GM12878 (cell line): Measurements from ENCODE around the gene VASH1.
A peak's percentile ranks its signal among the peaks of the same experiment; 100 is the strongest.

Experiments
- BHLHE40 ChIP-seq, 2 experiments: fragments of 450-650 bp in 1 of 2; IDR thresholded peaks; 2 replicates each; pipeline ENCODE4 v1.6.1; 2011 to 2017; ENCODE audit warnings: low read depth in 2 of 2, borderline replicate concordance in 1 of 2, improper control_type of control experiment in 1 of 2, low read length in 1 of 2, mild to moderate bottlenecking in 1 of 2
- FOXM1 ChIP-seq: IDR thresholded peaks from 2 replicates; pipeline ENCODE4 v1.6.1; 2012; ENCODE audit warnings: low read depth, mild to moderate bottlenecking, inconsistent platforms, low read length, moderate library complexity
- MEF2B ChIP-seq: fragments of 450-650 bp; IDR thresholded peaks from 2 replicates; pipeline ENCODE4 v1.6.1; 2018; ENCODE audit warnings: mild to moderate bottlenecking, moderate library complexity; ENCODE audit not compliant: partially characterized antibody, poor library complexity, severe bottlenecking
- RCOR1 ChIP-seq: conservative IDR thresholded peaks from 2 replicates; pipeline ENCODE4 v1.6.1; 2012; ENCODE audit warnings: low read depth, low read length, improper control_type of control experiment
- SRF ChIP-seq, 2 experiments: IDR thresholded peaks; 2 replicates each; pipeline ENCODE4 v1.6.1; 2011; ENCODE audit warnings: low read depth in 2 of 2, low read length in 2 of 2, mild to moderate bottlenecking in 1 of 2, moderate library complexity in 1 of 2
- STAT1 ChIP-seq: fragments of 450-650 bp; conservative IDR thresholded peaks from 2 replicates; pipeline ENCODE4 v1.6.1; 2014; ENCODE audit warnings: antibody characterized with exemption, mild to moderate bottlenecking
- SUZ12 ChIP-seq: fragments of 200-600 bp; sonication (generic); IDR thresholded peaks from one replicate; pipeline ENCODE4 v1.6.1; 2018; ENCODE audit warnings: antibody characterized with exemption, mild to moderate bottlenecking; ENCODE audit not compliant: unreplicated experiment
- TAF1 ChIP-seq: IDR thresholded peaks from 2 replicates; pipeline ENCODE4 v1.6.1; 2011; ENCODE audit warnings: mild to moderate bottlenecking, low read depth, low read length, borderline replicate concordance
- TF ChIP-seq, protein P1 (sequence below): IDR thresholded peaks from 2 replicates; pipeline ENCODE4 v1.6.1; 2012; ENCODE audit warnings: low read depth, low read length, improper control_type of control experiment
- TF ChIP-seq, protein P2 (sequence below), 3 experiments: IDR thresholded peaks in 2 of 3; conservative IDR thresholded peaks in 1 of 3; 2 replicates each; pipeline ENCODE4 v1.5.1; 2011; ENCODE audit warnings: low read depth in 3 of 3, low read length in 3 of 3, mild to moderate bottlenecking in 3 of 3, control low read depth in 2 of 3, moderate library complexity in 2 of 3, inconsistent platforms in 1 of 3, mixed read lengths in 1 of 3; ENCODE audit not compliant: control insufficient read depth in 2 of 3, insufficient read depth in 1 of 3; ENCODE audit errors: extremely low read depth in 1 of 3
- TF ChIP-seq, protein P3 (sequence below): fragments of 450-650 bp; IDR thresholded peaks from 2 replicates; pipeline ENCODE4 v1.6.1; 2016; ENCODE audit warnings: mild to moderate bottlenecking

DNA sequence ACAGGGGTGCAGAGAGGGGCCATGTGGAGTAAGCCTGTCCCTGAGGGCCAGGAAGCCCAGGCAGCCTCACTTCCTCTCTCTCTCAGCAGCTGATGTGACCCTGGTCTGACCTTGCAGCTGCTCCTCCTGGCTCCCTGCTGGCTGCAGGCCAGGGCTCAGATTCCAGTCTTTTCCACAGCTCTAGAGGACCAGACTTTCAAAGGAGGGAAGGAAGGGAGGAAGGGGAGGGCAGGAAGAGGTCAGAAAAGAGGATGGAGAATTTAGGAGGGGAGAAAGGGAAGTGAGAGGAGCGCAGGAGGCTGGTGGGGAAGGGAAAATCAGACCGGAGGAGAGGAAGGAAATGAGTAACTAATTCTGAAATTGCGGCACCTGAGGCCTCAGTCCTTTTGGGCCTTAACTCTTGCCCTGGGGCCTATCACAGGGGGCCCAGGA lies 40.9 kb upstream of the VASH1 start:
- TF ChIP-seq, protein P1, sequence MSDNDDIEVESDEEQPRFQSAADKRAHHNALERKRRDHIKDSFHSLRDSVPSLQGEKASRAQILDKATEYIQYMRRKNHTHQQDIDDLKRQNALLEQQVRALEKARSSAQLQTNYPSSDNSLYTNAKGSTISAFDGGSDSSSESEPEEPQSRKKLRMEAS: no peak
- no peak for TF ChIP-seq STAT1
- TF ChIP-seq RCOR1: no peak
- TF ChIP-seq FOXM1: no peak
- TF ChIP-seq, protein P2, sequence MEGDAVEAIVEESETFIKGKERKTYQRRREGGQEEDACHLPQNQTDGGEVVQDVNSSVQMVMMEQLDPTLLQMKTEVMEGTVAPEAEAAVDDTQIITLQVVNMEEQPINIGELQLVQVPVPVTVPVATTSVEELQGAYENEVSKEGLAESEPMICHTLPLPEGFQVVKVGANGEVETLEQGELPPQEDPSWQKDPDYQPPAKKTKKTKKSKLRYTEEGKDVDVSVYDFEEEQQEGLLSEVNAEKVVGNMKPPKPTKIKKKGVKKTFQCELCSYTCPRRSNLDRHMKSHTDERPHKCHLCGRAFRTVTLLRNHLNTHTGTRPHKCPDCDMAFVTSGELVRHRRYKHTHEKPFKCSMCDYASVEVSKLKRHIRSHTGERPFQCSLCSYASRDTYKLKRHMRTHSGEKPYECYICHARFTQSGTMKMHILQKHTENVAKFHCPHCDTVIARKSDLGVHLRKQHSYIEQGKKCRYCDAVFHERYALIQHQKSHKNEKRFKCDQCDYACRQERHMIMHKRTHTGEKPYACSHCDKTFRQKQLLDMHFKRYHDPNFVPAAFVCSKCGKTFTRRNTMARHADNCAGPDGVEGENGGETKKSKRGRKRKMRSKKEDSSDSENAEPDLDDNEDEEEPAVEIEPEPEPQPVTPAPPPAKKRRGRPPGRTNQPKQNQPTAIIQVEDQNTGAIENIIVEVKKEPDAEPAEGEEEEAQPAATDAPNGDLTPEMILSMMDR (IDR thresholded peaks at IDR 0.05 in 2 of 3, conservative IDR thresholded peaks at IDR 0.05 in 1 of 3; ENCODE audit: control insufficient read depth in 2 of 3, extremely low read depth in 1 of 3, insufficient read depth in 1 of 3, low read depth in 3 of 3, low read length in 3 of 3): no peak
- no peak for TF ChIP-seq TAF1
- no peak for TF ChIP-seq SUZ12
- TF ChIP-seq BHLHE40 (IDR thresholded peaks at IDR 0.05; ENCODE audit: borderline replicate concordance in 1 of 2, low read depth in 2 of 2, low read length in 1 of 2): no peak
- TF ChIP-seq MEF2B: no peak
- TF ChIP-seq, protein P3, sequence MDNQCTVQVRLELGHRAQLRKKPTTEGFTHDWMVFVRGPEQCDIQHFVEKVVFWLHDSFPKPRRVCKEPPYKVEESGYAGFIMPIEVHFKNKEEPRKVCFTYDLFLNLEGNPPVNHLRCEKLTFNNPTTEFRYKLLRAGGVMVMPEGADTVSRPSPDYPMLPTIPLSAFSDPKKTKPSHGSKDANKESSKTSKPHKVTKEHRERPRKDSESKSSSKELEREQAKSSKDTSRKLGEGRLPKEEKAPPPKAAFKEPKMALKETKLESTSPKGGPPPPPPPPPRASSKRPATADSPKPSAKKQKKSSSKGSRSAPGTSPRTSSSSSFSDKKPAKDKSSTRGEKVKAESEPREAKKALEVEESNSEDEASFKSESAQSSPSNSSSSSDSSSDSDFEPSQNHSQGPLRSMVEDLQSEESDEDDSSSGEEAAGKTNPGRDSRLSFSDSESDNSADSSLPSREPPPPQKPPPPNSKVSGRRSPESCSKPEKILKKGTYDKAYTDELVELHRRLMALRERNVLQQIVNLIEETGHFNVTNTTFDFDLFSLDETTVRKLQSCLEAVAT: no peak
- TF ChIP-seq SRF (IDR thresholded peaks at IDR 0.05; ENCODE audit: low read depth in 2 of 2, low read length in 2 of 2): 0 out of 4 replicates have a peak, but pooled peaks of 1 of the 2 experiments have one; percentile 24
